Measurements from ENCODE around the gene OAS1.

Gene OAS1

DNA sequence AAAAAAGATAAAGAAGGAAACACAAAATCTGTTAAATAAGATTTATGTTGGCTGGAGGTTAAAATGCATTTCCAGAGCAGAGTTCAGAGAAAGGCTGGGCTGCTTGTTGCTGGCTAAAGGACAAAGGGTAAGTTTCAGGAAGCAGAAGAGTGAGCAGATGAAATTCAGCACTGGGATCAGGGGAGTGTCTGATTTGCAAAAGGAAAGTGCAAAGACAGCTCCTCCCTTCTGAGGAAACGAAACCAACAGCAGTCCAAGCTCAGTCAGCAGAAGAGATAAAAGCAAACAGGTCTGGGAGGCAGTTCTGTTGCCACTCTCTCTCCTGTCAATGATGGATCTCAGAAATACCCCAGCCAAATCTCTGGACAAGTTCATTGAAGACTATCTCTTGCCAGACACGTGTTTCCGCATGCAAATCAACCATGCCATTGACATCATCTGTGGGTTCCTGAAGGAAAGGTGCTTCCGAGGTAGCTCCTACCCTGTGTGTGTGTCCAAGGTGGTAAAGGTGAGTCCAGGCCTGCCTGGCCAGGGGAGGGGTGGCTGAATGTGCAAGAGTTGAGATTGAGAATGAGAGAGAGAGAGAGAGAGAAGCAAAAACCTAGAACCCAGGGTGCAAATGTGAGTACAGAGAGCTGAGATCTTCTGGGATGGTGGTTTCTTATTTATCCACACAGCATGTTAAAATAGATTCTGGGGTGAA lies at the start of gene OAS1:
OAS1 (plus strand) TSS at position 251 of the 703 bp plus-strand sequence; CDS start at position 329, 78 bp downstream.
- DNase-seq (ENCODE audit: low spot score) = peak; percentile 57

DNA sequence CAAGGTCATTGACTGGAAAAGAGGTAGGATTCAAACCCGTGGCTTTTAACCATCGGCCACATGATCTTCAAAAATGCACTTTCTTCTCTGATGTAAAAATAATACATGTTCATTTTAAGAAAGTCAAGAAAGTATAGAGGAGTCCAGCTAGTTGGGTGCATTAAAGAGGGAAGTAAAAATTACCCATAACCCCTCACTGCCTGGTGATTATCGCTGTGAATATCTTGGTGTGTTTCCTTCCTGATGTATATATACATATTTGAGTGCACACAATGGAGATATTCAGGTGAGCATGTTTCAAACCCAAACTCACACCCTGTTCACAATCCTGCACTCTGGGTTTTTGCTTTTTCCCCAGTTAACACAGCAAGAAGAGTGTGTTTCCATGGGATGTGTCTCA lies 47.5 kb upstream of the OAS1 start:
- no peak for DNase-seq (ENCODE audit: low spot score)

DNA sequence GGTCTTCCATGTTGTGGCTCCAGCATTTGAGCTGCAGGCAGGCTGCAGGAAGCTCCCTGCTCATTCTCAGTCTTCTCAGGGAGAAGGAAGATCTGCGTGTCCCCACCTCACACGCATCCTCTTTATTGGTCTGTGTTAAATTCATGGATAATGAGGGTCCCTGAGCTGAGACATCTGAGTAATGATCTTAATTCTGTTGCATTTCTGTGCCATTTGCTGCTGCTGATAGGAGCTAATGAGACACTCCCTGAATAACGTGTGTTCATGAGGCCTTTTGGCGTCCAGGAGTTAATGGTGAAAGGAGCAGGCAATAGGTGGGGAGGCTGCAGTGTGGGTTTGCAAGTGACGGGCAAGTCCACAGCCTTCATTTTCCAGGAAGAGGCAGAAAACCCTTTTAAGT lies 46.6 kb upstream of the OAS1 start:
- DNase-seq (ENCODE audit: low spot score) = no peak

GRCh38 chr12:112861284-112861683 lies 45.5 kb upstream of the OAS1 start:
- no peak for DNase-seq (ENCODE audit: low spot score)

GRCh38 chr12:112862636-112863290 lies 44.0 kb upstream of the OAS1 start:
- no peak for DNase-seq (ENCODE audit: low spot score)

DNA sequence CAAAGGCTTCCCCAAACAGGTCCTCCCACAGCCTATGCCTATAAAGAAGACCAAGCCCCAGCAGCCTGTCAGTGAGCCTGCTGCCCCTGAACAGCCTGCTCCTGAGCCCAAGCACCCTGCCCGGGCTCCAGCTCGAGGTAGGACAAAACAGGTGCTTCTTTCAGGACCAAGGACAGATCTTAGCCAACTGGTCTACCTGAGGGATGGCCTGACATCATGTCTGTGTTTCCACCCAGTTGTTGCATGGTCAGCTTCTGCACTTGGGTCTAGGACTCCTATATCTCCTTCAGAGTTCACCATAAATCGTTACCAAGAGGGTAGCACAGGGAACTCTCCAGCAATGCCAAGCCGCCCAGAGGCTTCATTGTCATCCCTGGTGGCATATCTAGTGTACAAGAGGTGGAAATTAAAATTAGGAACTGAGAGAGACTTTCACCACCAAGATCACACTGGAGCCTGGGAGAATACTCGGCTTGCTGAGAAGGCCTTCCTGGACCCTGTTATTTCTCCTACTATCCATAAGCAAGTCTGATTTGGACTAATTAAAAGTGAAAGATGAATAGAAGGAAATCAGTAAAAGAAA lies 38.2 kb upstream of the OAS1 start:
- no peak for DNase-seq (ENCODE audit: low spot score)

GRCh38 chr12:112869091-112869490 lies 37.7 kb upstream of the OAS1 start:
- no peak for DNase-seq (ENCODE audit: low spot score)

- DNase-seq (ENCODE audit: low spot score) = no peak
These were observed 37.0 kb upstream of the OAS1 start for GRCh38 chr12:112869778-112870177.

DNA sequence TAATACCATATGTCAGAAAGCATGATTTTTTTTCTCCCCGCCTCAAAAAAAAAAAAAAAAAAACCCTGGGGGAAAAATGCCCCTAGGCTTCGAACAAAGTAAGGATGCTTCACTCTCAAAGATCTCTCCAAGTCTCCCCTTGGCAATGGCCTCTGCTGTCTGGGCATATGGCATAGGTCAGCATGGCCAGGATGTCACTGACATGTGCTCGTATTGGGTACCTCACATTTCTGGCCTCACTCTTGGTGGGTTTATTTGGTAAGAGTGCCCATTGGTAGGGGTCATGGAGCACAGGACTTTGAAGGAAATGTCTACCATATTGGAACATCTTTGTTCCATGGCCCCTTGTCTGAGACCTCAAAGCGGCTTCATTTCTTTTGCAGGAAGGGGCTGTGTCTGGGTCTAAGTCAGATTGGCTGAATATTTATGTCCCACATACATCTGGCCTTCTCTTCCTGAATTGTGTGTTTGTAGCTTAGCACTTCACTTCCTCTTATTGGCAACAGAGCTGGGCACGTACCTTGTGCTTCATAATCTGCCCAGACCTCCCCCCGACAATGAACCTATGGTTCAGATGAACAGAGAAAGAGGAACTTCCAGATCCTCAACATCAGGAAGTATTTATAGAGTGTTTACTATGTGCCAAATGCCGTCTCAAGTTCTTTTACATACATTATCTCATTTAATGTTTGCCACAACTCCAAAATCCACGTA lies 36.3 kb upstream of the OAS1 start:
- DNase-seq (ENCODE audit: low spot score) = no peak

DNA sequence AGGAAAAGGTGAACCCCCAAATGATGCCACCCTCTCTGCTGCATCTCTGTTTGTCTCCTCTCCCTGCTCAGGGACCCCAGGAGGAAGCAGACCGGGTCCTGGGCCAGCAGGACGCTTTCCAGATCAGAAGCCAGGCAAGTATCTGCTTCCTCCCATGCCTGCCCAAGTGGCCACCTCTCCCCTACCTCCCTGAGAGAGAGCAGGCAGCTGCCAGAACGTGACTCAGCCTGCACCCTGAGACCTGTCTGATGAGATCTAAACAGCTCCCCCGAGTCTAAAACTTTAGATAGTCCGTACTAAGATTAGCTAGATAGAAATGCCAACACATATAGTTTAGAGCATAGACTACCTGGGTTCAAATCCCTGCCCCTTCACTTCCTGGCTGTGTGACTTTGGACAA lies 31.2 kb upstream of the OAS1 start:
- no peak for DNase-seq (ENCODE audit: low spot score)

DNA sequence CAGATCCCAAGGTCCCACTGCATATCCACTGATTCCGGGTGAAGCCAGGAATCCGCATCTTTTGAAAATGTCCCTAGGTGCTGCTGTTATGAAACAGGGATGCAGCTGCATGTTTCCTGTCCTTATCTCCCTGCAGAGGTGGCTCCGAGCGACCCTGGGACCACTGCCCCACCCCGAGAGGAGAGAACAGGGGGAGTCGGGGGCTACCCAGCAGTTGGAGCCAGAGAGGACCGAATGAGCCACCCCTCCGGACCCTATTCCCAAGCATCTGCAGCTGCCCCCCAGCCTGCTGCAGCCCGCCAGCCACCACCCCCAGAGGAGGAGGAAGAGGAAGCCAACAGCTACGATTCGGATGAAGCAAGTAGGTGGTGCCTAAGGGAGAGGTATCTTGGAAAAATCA lies 30.3 kb upstream of the OAS1 start:
- no peak for DNase-seq (ENCODE audit: low spot score)

- DNase-seq (ENCODE audit: low spot score) = no peak
These were observed 29.8 kb upstream of the OAS1 start for GRCh38 chr12:112877006-112877405.

DNA sequence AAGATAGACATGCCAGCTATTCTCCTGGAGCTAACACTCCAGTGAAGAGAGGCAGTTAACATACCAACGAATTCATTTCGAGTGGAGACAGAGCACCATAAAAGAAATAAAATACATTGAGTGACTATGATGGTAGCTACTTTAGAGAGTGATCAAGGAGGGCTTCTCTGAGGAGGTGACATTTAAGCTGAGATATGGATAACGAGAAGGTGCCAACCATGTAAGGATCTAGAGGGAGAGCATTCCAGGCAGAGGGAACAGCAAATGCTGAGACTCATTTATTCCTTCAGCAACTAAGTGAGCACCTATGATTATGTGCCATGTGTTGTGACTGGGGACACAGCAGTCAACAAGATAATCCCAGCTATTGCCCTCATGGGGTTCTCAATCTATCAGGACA lies 28.3 kb upstream of the OAS1 start:
- DNase-seq (ENCODE audit: low spot score) = no peak

DNA sequence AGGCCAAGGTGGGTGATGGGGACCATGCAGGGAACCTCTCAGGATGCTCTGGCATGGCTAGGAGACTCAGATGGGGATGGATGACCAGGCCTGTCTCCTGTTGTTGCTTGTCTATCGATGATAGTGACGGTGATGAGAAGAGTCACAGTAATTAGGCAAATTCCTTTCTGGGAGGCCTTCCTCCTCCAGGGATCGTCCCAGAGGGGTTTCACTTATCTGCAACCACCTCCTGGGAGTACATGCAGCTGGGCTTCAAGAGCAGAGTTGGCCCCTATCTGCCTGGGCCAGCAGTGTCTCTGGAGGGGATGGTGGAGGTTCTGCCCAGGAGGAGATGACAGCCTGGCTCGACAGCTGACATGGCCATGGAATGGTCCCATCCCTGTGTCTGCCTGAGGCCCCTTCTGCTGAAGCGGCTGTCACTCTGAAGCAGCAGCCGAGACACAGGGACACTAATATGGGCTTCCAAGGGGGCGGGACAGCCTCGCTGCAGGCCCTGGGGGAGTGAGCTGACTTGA lies 27.5 kb upstream of the OAS1 start:
- DNase-seq (ENCODE audit: low spot score) = no peak

DNA sequence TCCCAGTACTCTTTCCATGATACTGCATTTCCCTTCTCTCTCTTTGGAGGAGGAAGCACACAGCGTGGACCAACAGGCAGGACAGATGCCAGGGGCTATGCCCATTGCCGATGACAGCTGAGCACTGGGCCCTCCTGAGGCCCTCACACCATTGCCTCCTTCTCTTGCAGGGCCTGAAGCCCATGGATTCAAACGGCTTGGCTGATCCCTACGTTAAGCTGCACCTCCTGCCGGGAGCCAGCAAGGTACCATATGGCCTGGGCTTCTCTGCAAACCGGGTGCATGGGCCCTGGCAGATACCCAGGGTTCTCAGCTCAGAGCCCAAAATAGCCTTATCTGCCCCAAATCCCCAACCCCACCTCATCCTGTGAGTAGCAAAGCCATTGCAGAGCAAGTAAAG lies 25.2 kb upstream of the OAS1 start:
- DNase-seq (ENCODE audit: low spot score) = no peak

DNA sequence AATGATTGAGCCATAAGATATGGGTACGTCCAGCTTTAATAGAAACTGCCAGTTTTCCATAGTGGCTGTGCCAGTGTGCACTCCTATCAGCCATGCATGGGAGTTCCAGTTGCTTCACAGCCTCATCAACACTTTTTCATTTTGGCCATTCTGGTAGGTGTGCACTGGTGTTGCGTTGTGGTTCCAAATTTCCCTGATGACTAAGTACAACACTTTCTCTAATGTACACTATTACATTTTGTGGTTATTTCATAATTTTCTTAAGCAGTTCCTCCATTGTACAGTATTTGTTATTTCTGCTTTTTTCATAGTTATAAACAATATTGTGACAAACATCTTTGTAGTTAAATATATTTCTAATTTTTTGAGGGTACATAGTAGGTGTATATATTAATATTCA lies 21.5 kb upstream of the OAS1 start:
- DNase-seq (ENCODE audit: low spot score) = no peak

DNA sequence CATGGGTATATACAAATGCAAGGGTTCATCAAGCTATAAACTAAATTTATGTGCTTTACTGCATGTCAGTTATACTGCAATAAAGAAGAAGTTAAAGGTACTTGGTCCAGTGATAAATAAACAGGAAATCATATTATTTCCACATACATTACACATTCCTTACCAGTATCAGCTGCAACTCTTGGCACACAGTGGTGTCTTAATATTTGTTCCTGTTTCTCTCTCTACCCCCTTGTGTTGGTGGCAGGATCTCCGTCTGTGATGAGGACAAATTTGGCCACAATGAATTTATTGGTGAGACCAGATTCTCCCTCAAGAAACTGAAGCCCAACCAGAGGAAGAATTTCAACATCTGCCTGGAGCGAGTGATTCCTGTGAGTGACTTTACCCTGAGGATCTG lies 19.2 kb upstream of the OAS1 start:
- no peak for DNase-seq (ENCODE audit: low spot score)

DNA sequence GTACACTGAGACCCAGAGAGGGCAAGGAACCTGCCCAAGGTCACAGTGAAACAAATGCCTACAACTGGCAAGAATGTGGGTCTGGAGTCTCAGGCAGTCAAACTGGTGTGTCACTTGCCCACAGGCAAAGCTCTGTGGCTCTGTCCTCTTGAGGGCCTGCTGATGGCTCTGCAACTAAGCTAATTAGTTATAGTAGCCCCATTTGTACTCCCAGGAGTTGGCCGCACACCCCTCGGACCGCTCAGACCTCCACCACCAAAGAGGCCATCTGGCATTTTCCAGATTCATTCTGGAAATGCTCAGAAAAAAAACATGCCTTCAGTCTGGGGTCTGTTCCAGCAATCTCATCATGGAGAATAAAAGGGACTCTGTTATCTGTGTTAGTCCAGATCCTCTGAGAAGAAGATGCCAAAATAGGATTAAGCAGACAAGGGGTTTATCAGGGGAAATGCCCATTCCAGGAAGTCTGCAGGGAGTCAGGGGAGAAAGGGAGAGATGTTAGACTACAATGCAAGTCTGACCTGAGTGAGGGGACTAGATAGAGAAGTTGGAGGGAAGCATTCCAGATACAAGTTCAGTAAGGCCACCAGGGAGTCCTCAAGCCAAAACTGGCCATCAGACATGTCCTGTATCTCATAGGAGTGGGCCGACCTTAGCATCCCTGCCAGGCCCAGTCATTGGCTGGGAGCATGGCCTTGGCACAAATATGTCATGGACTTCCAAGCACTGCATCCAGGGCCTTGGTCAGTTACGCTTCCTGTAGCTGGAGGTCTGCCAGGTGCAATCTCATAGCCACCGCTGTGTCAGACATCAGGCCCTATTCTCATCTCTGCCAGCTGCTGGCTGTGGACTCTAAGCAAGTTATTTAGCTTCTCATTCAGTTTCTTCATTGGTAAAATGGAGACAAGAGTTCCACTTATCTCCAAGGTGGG lies 15.4 kb upstream of the OAS1 start:
- no peak for DNase-seq (ENCODE audit: low spot score)

GRCh38 chr12:112892856-112893255 lies 13.9 kb upstream of the OAS1 start:
- DNase-seq (ENCODE audit: low spot score) = no peak

DNA sequence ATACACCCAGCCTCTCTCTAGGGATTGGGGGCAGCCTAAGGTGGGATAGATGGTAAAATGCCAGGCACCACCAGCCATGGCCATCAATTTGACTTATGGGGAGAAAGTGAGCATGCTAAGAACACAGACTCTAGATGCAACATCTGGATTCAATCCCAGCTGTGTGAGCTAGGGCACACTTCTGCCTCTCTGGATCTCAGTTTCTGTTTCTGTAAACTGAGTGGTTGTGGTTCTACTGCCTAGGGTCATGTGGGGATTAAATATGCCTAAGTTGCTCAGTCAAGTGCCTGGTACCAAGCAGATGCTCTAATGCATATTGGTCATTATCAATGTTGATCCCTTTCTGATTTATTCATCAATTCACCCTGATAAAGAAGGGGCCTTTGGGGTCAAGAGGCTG lies 12.6 kb upstream of the OAS1 start:
- no peak for DNase-seq (ENCODE audit: low spot score)

GRCh38 chr12:112898380-112898779 lies 8.4 kb upstream of the OAS1 start:
- DNase-seq (ENCODE audit: low spot score) = no peak

Data from CD4-positive, alpha-beta T cell treated with Interleukin-6 at 100 ng/mL for 8 hours (primary cell).